ENCODE data around the gene RELCH. TPM values are rescaled to one million over a fixed set of nuclear protein-coding genes. Genes with fewer than 3 reads are reported as not detected.

Gene RELCH
- total RNA-seq, 1 donor from 2014 or later, result 33.6 TPM

DNA sequence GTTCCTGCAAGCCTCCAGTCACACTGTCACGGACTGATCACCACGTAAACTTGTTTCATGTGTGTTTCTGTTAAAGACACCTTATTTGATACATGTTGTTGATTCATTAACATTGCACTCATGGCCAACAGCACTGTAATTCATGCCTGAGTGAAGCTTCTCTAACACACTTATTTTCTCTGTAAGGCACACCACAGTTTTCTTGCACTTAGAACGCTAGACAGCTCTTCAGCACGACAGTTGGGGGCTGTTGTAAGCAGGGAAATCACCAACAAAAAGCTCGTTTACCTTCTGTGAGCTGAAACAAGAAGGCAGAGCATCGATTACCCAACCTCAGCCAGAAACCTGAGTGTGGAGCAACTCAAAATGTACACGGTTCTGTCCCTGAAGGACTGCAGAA is 166.1 kb downstream of the RELCH start:
- TF ChIP-seq, protein P1, sequence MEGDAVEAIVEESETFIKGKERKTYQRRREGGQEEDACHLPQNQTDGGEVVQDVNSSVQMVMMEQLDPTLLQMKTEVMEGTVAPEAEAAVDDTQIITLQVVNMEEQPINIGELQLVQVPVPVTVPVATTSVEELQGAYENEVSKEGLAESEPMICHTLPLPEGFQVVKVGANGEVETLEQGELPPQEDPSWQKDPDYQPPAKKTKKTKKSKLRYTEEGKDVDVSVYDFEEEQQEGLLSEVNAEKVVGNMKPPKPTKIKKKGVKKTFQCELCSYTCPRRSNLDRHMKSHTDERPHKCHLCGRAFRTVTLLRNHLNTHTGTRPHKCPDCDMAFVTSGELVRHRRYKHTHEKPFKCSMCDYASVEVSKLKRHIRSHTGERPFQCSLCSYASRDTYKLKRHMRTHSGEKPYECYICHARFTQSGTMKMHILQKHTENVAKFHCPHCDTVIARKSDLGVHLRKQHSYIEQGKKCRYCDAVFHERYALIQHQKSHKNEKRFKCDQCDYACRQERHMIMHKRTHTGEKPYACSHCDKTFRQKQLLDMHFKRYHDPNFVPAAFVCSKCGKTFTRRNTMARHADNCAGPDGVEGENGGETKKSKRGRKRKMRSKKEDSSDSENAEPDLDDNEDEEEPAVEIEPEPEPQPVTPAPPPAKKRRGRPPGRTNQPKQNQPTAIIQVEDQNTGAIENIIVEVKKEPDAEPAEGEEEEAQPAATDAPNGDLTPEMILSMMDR (IDR thresholded peaks at IDR 0.05; ENCODE audit: unreplicated experiment), result no peak
- H3K27ac Mint-ChIP-seq, result no peak overlapping the region
- peaks cover 4% of the 10 kb centered on the region for H3K27me3 Mint-ChIP-seq (ENCODE audit: low read depth)
- no peak for DNase-seq (ENCODE audit: low spot score in 2 of 2, unreplicated experiment in 2 of 2)
- H3K36me3 Mint-ChIP-seq, result no peaks in the 10 kb centered on the region
- no peaks in the 10 kb centered on the region for H3K4me1 Mint-ChIP-seq
- no peak overlapping the region for H3K4me3 Mint-ChIP-seq
- no peaks in the 10 kb centered on the region for H3K9me3 Mint-ChIP-seq

DNA sequence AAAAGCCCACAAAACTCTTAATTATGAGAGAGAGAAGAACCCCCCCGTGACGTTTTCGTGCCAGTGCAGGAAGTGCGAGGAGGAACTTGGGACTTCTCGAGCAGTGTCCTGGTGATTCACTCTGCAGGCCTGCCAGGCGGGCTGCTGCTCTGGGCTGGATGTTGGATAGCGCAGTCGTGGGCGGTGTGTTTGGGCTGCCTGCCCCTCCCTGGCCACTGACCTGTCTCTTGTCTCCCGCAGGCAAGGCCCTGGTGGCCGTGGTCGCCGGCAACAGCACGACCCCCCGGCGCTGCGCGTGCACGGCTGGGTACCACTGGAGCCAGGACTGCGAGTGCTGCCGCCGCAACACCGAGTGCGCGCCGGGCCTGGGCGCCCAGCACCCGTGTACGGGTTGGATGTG is 167.1 kb downstream of the RELCH start:
- H3K4me1 Mint-ChIP-seq, result no peaks in the 10 kb centered on the region
- H3K27me3 Mint-ChIP-seq (ENCODE audit: low read depth), result peaks cover 3% of the 10 kb centered on the region
- H3K4me3 Mint-ChIP-seq, result no peak overlapping the region
- no peak overlapping the region for H3K27ac Mint-ChIP-seq
- DNase-seq (ENCODE audit: low spot score in 2 of 2, unreplicated experiment in 2 of 2), result no peak
- no peaks in the 10 kb centered on the region for H3K9me3 Mint-ChIP-seq
- TF ChIP-seq, protein P1 (IDR thresholded peaks at IDR 0.05; ENCODE audit: unreplicated experiment), result no peak
- no peaks in the 10 kb centered on the region for H3K36me3 Mint-ChIP-seq

DNA sequence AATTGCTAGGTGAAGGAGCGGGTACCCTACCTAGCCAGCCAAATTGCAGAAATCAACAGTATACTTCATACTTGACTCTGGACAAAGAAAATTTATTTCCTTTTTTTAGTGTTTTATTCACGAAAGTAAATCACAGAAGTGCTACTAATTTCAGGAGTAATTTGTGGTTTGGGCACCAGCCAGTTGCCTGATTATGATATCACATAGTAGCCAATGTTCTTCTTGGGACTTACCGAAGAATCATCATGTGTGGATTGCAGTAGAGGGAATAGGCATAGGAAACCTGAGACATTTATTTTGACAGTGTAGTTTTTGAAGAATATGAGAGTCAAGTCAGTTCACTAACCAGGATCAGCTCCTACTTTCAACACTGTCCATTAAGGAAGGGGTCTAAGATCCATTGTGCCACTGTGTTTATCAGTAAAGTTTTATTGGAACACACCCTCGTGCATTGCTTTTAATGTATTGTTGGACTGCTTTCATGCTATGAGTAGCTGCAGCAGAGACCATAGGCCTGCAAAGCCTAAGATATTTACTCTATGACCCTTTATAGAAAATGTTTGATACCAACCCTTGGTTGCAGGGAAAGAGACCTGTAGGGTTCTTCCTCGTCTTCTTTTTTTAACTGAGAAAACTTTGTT is 170.1 kb downstream of the RELCH start:
- Mint-ChIP-seq H3K27me3 (ENCODE audit: low read depth) (peaks cover 6% of the 10 kb centered on the region), H3K4me3 (no peak overlapping the region), H3K9me3 (no peaks in the 10 kb centered on the region), H3K36me3 (no peaks in the 10 kb centered on the region), H3K4me1 (no peaks in the 10 kb centered on the region), H3K27ac (no peak overlapping the region)
- DNase-seq (ENCODE audit: low spot score in 2 of 2, unreplicated experiment in 2 of 2), result no peak
- TF ChIP-seq, protein P1 (IDR thresholded peaks at IDR 0.05; ENCODE audit: unreplicated experiment), result no peak

Other genes with a start within 250 kb of the RELCH start
- gene PIGN, start 199 bp upstream of the RELCH start, total RNA-seq, result 35.4 to 37.5 TPM (median 35.4 TPM) in 3 replicates
- 0.38 to 0.89 TPM (median 0.83 TPM) in 3 replicates for gene TNFRSF11A, start 138.1 kb downstream of the RELCH start, total RNA-seq